Heart right ventricle (tissue), 16 donors: ENCODE results near the gene MYL10. TPM values are rescaled to one million over a fixed set of nuclear protein-coding genes. Genes with fewer than 3 reads are reported as not detected.

ENCODE experiments used
- ATAC-seq, 8 donors: fragments of 200-7000 bp; cut with Tn5 transposase; one replicate each; pipeline ENCODE4 v1.9.1; 2020; ENCODE audit warnings: mild to moderate bottlenecking in 8 of 8, moderate library complexity in 8 of 8, moderate number of reproducible peaks in 1 of 8
- DNase-seq, 2 donors: peaks; one replicate each; pipeline ENCODE4 v3.0.0-alpha.2; 2020
- H3K27ac ChIP-seq, 10 donors: fragments of 200-600 bp; sonication (generic) in 2 of 10; one replicate each; pipeline versions ENCODE4 v1.5.0 to v1.8.0; 2020 to 2022; ENCODE audit warnings: mild to moderate bottlenecking in 3 of 10
- H3K27me3 ChIP-seq, 7 donors: fragments of 200-600 bp; one replicate each; pipeline ENCODE4 v1.8.0; 2021 to 2022; ENCODE audit warnings: mild to moderate bottlenecking in 2 of 7
- H3K36me3 ChIP-seq, 9 donors: fragments of 200-600 bp; sonication (generic) in 1 of 9; one replicate each; pipeline versions ENCODE4 v1.5.0 to v1.8.0; 2020 to 2022; ENCODE audit warnings: mild to moderate bottlenecking in 2 of 9
- H3K4me1 ChIP-seq, 9 donors: fragments of 200-600 bp; sonication (generic) in 1 of 9; one replicate each; pipeline versions ENCODE4 v1.5.0 to v1.8.0; 2020 to 2022; ENCODE audit warnings: mild to moderate bottlenecking in 4 of 9
- H3K4me3 ChIP-seq, 10 donors: fragments of 200-600 bp; sonication (generic) in 2 of 10; one replicate each; pipeline versions ENCODE4 v1.5.0 to v1.8.0; 2020 to 2022; ENCODE audit warnings: mild to moderate bottlenecking in 7 of 10, moderate library complexity in 2 of 10
- H3K9me3 ChIP-seq, 11 donors: fragments of 200-600 bp in 10 of 11; sonication (generic) in 2 of 11; one replicate each; pipeline versions ENCODE4 v1.5.0 to v1.8.0; 2013 to 2022; ENCODE audit warnings: mild to moderate bottlenecking in 2 of 11, control low read depth in 1 of 11, moderate library complexity in 1 of 11
- CTCF ChIP-seq, 9 donors: fragments of 200-600 bp; sonication (generic) in 2 of 9; IDR thresholded peaks; one replicate each; pipeline versions ENCODE4 v1.5.0 to v1.8.0; 2021 to 2022; ENCODE audit warnings: antibody characterized with exemption in 9 of 9, mild to moderate bottlenecking in 5 of 9, moderate library complexity in 1 of 9
- WGBS, 2 donors: extraction: QIAGEN DNeasy Blood & Tissue Kit; methylation state at CpG; one replicate each; pipeline ENCODE4 v1.1.7; 2013; ENCODE audit warnings: inconsistent platforms in 1 of 2; 5-methylcytosine and 5-hydroxymethylcytosine counted together
- intact Hi-C, 10 donors: fragments of 100-400 bp; cut with DNase I; formaldehyde crosslinking; loops; one replicate each; pipeline versions ENCODE4 v1.11.1 to v1.14.2; 2022
- long read RNA-seq, 3 donors: library from polyadenylated mRNA; unstranded; transcript quantifications; one replicate each; pipeline ENCODE4 v2.0.0, GENCODE V29; 2020 to 2021
- polyA plus RNA-seq, 2 donors: library from polyadenylated mRNA; stranded (reverse); fragments of 200-250 nt; gene quantifications; one replicate each; pipeline ENCODE4 v1.2.3, GENCODE V29; 2013
- total RNA-seq, 10 donors: library from RNA; stranded (reverse); fragmentation: NEBNext Ultra II Directional in 3 of 10; extraction: Animal tissue kit (Norgen Biotek cat#: 25700) in 3 of 10; gene quantifications; one replicate each; pipeline versions ENCODE4 v1.2.1 to v1.2.4, GENCODE V29; 2021 to 2023
- donor health status: Arrhythmogenic right ventricular cardiomyopathy.
- donor health status: ischemic (EF 13 %, LVEDD 7.1; RV severe dilation, severe dysfunction).
- donor health status: healthy with polysubstance abuse.
- donor health status: DM: no; HTN: yes; CAD: no.
- donor health status: DM: no; HTN: no; CAD: no.
- donor health status: ischemic (EF 25% LVEDD 6.9; RV normal size, moderate dysfunction).
- donor health status: ischemic (EF 25% LVEDD 5.7; RV mildly dilated, moderate dysfunction).
- donor health status: healthy.
- donor health status: DM: yes; HTN: yes; CAD: no.
- donor health status: Ischemic cardiomyopathy.
- donor health status: ischemic (EF 35%, LVEDD 5.7; RV mildly dilated, moderate dysfunction).
- donor health status: nonischemic (EF 11% LVEDD 7.7; RV severe dilation, severe dysfunction).
- donor health status: DM: yes; HTN: yes; CAD: no.
- donor health status: PGD.
- donor health status: ischemic (EF 29% LVEDD 5.4; RV normal size, mild dysfunction).
- donor health status: nonischemic (EF 23%, LVEDD 6.1; RV moderate dilation, normal function).

MYL10 gene
- total RNA-seq = not detected
- not detected for polyA plus RNA-seq
- long read RNA-seq, donor 1 = 0 reads
- long read RNA-seq, donor 2 = 0 reads
- long read RNA-seq, donor 3 = 0 reads

GRCh38 chr7:101629171-101629570, at the start of gene MYL10:
Gene MYL10, minus strand, starts transcription at chr7:101629296. Its CDS starts 178 bp downstream, at chr7:101629118.
- peaks cover 0 to 8% (median 0%) of the 10 kb centered on the region in 11 donors for H3K9me3 ChIP-seq
- H3K27ac ChIP-seq = no peak within 1 kb of the TSS
- ATAC-seq (no peak), DNase-seq (no peak)
- H3K27me3 ChIP-seq = peaks cover 0 to 31% (median 23%) of the 10 kb centered on the region in 7 donors
- no peak for TF ChIP-seq CTCF (IDR thresholded peaks at IDR 0.05)
- intact Hi-C loops = no loop called here
- H3K4me1 ChIP-seq = peaks cover 0 to 9% (median 0%) of the 10 kb centered on the region in 9 donors
- no peak within 1 kb of the TSS for H3K4me3 ChIP-seq
- 91 to 92% methylated on average over 8 of the region's 8 CpGs for WGBS, 2 donors
- no peaks in the 10 kb centered on the region for H3K36me3 ChIP-seq

GRCh38 chr7:101678658-101679057, 49.6 kb upstream of the MYL10 start:
- intact Hi-C loops = no loop called here

GRCh38 chr7:101677797-101678479, 48.8 kb upstream of the MYL10 start:
- H3K4me3 ChIP-seq = no peak overlapping the region
- no peak for ATAC-seq
- no peaks in the 10 kb centered on the region for H3K27me3 ChIP-seq
- peaks cover 0 to 5% (median 0%) of the 10 kb centered on the region in 11 donors for H3K9me3 ChIP-seq
- H3K36me3 ChIP-seq = no peaks in the 10 kb centered on the region
- H3K4me1 ChIP-seq = peaks cover 0 to 18% (median 14%) of the 10 kb centered on the region in 9 donors
- DNase-seq = no peak
- intact Hi-C loops = no loop called here
- no peak overlapping the region for H3K27ac ChIP-seq
- WGBS, 2 donors = 84 to 87% methylated on average over 14 of the region's 14 CpGs
- TF ChIP-seq CTCF (IDR thresholded peaks at IDR 0.05) = no peak

More at GRCh38 chr7:101678658-101679057, 49.6 kb upstream of the MYL10 start:
- Histone ChIP-seq H3K27me3 (no peaks in the 10 kb centered on the region), H3K27ac (no peak overlapping the region), H3K4me1 (peaks cover 0 to 18% (median 14%) of the 10 kb centered on the region in 9 donors), H3K36me3 (no peaks in the 10 kb centered on the region), H3K4me3 (no peak overlapping the region), H3K9me3 (no peaks in the 10 kb centered on the region)
- TF ChIP-seq CTCF (IDR thresholded peaks at IDR 0.05) = no peak
- 76 to 79% methylated on average over 9 of the region's 9 CpGs for WGBS, 2 donors
- DNase-seq (no peak), ATAC-seq (peak in 1 of 8 donors; percentile 6)

GRCh38 chr7:101677391-101677790, 48.3 kb upstream of the MYL10 start:
- H3K36me3 ChIP-seq = no peaks in the 10 kb centered on the region
- H3K4me3 ChIP-seq = no peak overlapping the region
- ATAC-seq = no peak
- no peak for TF ChIP-seq CTCF (IDR thresholded peaks at IDR 0.05)
- no peak overlapping the region for H3K27ac ChIP-seq
- DNase-seq = no peak
- no peaks in the 10 kb centered on the region for H3K27me3 ChIP-seq
- 80% methylated on average over 10 of the region's 10 CpGs for WGBS, 2 donors
- H3K9me3 ChIP-seq = peaks cover 0 to 5% (median 0%) of the 10 kb centered on the region in 11 donors
- peaks cover 0 to 18% (median 14%) of the 10 kb centered on the region in 9 donors for H3K4me1 ChIP-seq
- intact Hi-C loops = no loop called here
